Loucy (cell line): Measurements from ENCODE around the gene AFF3.

ENCODE experiments used
- H2AFZ ChIP-seq: fragments of 200-600 bp; sonication (generic); 2 replicates; pipeline ENCODE4 v1.6.0; 2016; ENCODE audit warnings: antibody characterized with exemption, mild to moderate bottlenecking, low read length, moderate library complexity
- H3F3A ChIP-seq: fragments of 200-600 bp; 2 replicates; pipeline ENCODE4 v1.6.0; 2016; ENCODE audit warnings: antibody characterized with exemption, low read depth, mild to moderate bottlenecking
- H3K27me3 ChIP-seq: fragments of 200-600 bp; sonication (generic); 2 replicates; pipeline ENCODE4 v1.6.1; 2014; ENCODE audit warnings: low read length, mild to moderate bottlenecking; ENCODE audit not compliant: insufficient read depth, poor library complexity, severe bottlenecking
- H3K36me3 ChIP-seq: fragments of 200-600 bp; sonication (generic); 2 replicates; pipeline ENCODE4 v1.6.1; 2016; ENCODE audit warnings: low read length; ENCODE audit not compliant: insufficient read depth
- H3K4me1 ChIP-seq: fragments of 200-600 bp; sonication (generic); 2 replicates; pipeline ENCODE4 v1.5.1; 2014; ENCODE audit warnings: low read length, mild to moderate bottlenecking; ENCODE audit not compliant: insufficient read depth, poor library complexity, severe bottlenecking
- H3K4me2 ChIP-seq: fragments of 200-600 bp; sonication (generic); 2 replicates; pipeline ENCODE4 v1.6.0; 2014; ENCODE audit warnings: antibody characterized with exemption, low read length, low read depth, mild to moderate bottlenecking; ENCODE audit not compliant: poor library complexity, severe bottlenecking
- H3K4me3 ChIP-seq: fragments of 200-600 bp; sonication (generic); 2 replicates; pipeline ENCODE4 v1.5.1; 2014; ENCODE audit warnings: low read length, mild to moderate bottlenecking, mixed read lengths; ENCODE audit not compliant: poor library complexity, severe bottlenecking
- H3K79me2 ChIP-seq: fragments of 200-600 bp; sonication (generic); 2 replicates; pipeline ENCODE4 v1.6.1; 2014; ENCODE audit warnings: low read length; ENCODE audit not compliant: insufficient read depth
- H3K9ac ChIP-seq: fragments of 200-600 bp; sonication (generic); 2 replicates; pipeline ENCODE4 v1.6.0; 2014; ENCODE audit warnings: mild to moderate bottlenecking, low read depth, low read length, moderate library complexity; ENCODE audit not compliant: poor library complexity, severe bottlenecking
- H3K9me2 ChIP-seq: fragments of 200-600 bp; sonication (generic); replicated peaks from 2 replicates; pipeline ENCODE4 v1.6.1; 2016; ENCODE audit warnings: low read depth, low read length, mixed read lengths
- H3K9me3 ChIP-seq: fragments of 200-600 bp; sonication (generic); 2 replicates; pipeline ENCODE4 v1.6.1; 2014; ENCODE audit warnings: mild to moderate bottlenecking, antibody characterized with exemption, low read length, low read depth; ENCODE audit not compliant: insufficient read depth
- H4K20me1 ChIP-seq: fragments of 200-600 bp; sonication (generic); 2 replicates; pipeline ENCODE4 v1.6.0; 2014; ENCODE audit warnings: antibody characterized with exemption, low read length, mild to moderate bottlenecking; ENCODE audit not compliant: insufficient read depth, poor library complexity, severe bottlenecking
- CTCF ChIP-seq: fragments of 200-600 bp; sonication (generic); conservative IDR thresholded peaks from 2 replicates; pipeline ENCODE4 v1.5.1; 2014; ENCODE audit warnings: mild to moderate bottlenecking, antibody characterized with exemption, low read length
- EZH2phosphoT487 ChIP-seq: fragments of 200-600 bp; IDR thresholded peaks from 2 replicates; pipeline ENCODE4 v1.6.1; 2018; ENCODE audit warnings: antibody characterized with exemption, mild to moderate bottlenecking, moderate library complexity, borderline replicate concordance

AFF3 gene

GRCh38 chr2:99852956-99853355 is 289.4 kb downstream of the AFF3 start:
- no peaks in the 10 kb centered on the region for H3K79me2 ChIP-seq
- TF ChIP-seq EZH2phosphoT487 (no peak), CTCF (no peak)
- no peaks in the 10 kb centered on the region for H4K20me1 ChIP-seq
- no peaks in the 10 kb centered on the region for H3K9me3 ChIP-seq
- H3K27me3 ChIP-seq = no peaks in the 10 kb centered on the region
- no peaks in the 10 kb centered on the region for H3F3A ChIP-seq
- no peak overlapping the region for H3K4me2 ChIP-seq
- H2AFZ ChIP-seq = no peak overlapping the region
- H3K9ac ChIP-seq = no peak overlapping the region
- no peak overlapping the region for H3K4me3 ChIP-seq
- no peaks in the 10 kb centered on the region for H3K4me1 ChIP-seq
- no peaks in the 10 kb centered on the region for H3K36me3 ChIP-seq
- H3K9me2 ChIP-seq = no peaks in the 10 kb centered on the region

GRCh38 chr2:99852376-99852934 is 289.9 kb downstream of the AFF3 start:
- Histone ChIP-seq H3K36me3 (no peaks in the 10 kb centered on the region), H3K4me2 (no peak overlapping the region), H2AFZ (no peak overlapping the region), H3K9me3 (no peaks in the 10 kb centered on the region), H3K9ac (no peak overlapping the region), H3K79me2 (no peaks in the 10 kb centered on the region), H3K9me2 (no peaks in the 10 kb centered on the region), H3K4me1 (no peaks in the 10 kb centered on the region), H3K4me3 (no peak overlapping the region), H3F3A (no peaks in the 10 kb centered on the region), H4K20me1 (no peaks in the 10 kb centered on the region), H3K27me3 (no peaks in the 10 kb centered on the region)
- no peak for TF ChIP-seq CTCF
- TF ChIP-seq EZH2phosphoT487 = no peak

GRCh38 chr2:99851811-99852210 is 290.6 kb downstream of the AFF3 start:
- no peak overlapping the region for H2AFZ ChIP-seq

More at GRCh38 chr2:99851811-99852210, 290.6 kb downstream of the AFF3 start:
- Histone ChIP-seq H3K79me2 (no peaks in the 10 kb centered on the region), H3K27me3 (no peaks in the 10 kb centered on the region), H3K9me3 (no peaks in the 10 kb centered on the region), H3K36me3 (no peaks in the 10 kb centered on the region), H3K4me2 (no peak overlapping the region), H3K4me1 (no peaks in the 10 kb centered on the region), H3K4me3 (no peak overlapping the region), H3K9ac (no peak overlapping the region), H4K20me1 (no peaks in the 10 kb centered on the region), H3F3A (no peaks in the 10 kb centered on the region), H3K9me2 (no peaks in the 10 kb centered on the region)
- no peak for TF ChIP-seq CTCF
- no peak for TF ChIP-seq EZH2phosphoT487
